HEK293 (cell line): Measurements from ENCODE around the gene MTX1.

Source experiments
- ZNF169 ChIP-seq: fragments of 450-650 bp; formaldehyde crosslinking; IDR thresholded peaks from 2 replicates; pipeline ENCODE4 v1.5.1; 2016; ENCODE audit warnings: missing biosample characterization, missing genetic modification characterization
- ZNF777 ChIP-seq: fragments of 450-650 bp; formaldehyde crosslinking; IDR thresholded peaks from 2 replicates; pipeline ENCODE4 v1.5.1; 2017; ENCODE audit warnings: missing biosample characterization, missing genetic modification characterization, borderline replicate concordance
- TF ChIP-seq, protein P1 (sequence below): fragments of 450-650 bp; formaldehyde crosslinking; IDR thresholded peaks from 2 replicates; pipeline ENCODE4 v1.5.1; 2016; ENCODE audit warnings: missing biosample characterization, missing genetic modification characterization
- TF ChIP-seq, protein P2 (sequence below): fragments of 450-650 bp; formaldehyde crosslinking; IDR thresholded peaks from 2 replicates; pipeline ENCODE4 v1.5.1; 2016; ENCODE audit warnings: missing biosample characterization, missing genetic modification characterization
- TF ChIP-seq, protein P3 (sequence below): fragments of 450-650 bp; formaldehyde crosslinking; IDR thresholded peaks from 2 replicates; pipeline ENCODE4 v1.5.1; 2016; ENCODE audit warnings: missing biosample characterization, missing genetic modification characterization
- TF ChIP-seq, protein P4 (sequence below): fragments of 450-650 bp; formaldehyde crosslinking; IDR thresholded peaks from 2 replicates; pipeline ENCODE4 v1.5.1; 2016; ENCODE audit warnings: missing biosample characterization, missing genetic modification characterization

DNA sequence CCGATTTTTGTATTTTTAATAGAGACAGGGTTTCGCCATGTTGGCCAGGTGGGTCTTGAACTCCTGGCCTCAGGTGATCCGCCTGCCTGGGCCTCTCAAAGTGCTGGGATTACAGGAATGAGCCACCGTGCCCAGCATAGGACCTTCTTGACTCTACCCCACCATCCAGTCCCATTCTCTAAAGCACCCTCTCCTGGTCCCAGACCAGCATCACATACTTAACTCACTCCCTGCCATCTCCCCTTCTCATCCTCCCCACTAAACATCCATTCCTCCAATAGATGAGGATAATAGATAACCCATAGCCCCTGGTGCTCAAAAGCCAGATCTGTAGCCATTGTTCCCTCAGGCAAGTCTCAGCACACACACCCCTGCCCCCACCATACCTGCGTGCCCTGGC is 44.7 kb downstream of the MTX1 start:
- TF ChIP-seq, protein P1, sequence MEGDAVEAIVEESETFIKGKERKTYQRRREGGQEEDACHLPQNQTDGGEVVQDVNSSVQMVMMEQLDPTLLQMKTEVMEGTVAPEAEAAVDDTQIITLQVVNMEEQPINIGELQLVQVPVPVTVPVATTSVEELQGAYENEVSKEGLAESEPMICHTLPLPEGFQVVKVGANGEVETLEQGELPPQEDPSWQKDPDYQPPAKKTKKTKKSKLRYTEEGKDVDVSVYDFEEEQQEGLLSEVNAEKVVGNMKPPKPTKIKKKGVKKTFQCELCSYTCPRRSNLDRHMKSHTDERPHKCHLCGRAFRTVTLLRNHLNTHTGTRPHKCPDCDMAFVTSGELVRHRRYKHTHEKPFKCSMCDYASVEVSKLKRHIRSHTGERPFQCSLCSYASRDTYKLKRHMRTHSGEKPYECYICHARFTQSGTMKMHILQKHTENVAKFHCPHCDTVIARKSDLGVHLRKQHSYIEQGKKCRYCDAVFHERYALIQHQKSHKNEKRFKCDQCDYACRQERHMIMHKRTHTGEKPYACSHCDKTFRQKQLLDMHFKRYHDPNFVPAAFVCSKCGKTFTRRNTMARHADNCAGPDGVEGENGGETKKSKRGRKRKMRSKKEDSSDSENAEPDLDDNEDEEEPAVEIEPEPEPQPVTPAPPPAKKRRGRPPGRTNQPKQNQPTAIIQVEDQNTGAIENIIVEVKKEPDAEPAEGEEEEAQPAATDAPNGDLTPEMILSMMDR: peak; percentile 43
- TF ChIP-seq ZNF169 (tag by site-specific recombination): no peak
- TF ChIP-seq, protein P2, sequence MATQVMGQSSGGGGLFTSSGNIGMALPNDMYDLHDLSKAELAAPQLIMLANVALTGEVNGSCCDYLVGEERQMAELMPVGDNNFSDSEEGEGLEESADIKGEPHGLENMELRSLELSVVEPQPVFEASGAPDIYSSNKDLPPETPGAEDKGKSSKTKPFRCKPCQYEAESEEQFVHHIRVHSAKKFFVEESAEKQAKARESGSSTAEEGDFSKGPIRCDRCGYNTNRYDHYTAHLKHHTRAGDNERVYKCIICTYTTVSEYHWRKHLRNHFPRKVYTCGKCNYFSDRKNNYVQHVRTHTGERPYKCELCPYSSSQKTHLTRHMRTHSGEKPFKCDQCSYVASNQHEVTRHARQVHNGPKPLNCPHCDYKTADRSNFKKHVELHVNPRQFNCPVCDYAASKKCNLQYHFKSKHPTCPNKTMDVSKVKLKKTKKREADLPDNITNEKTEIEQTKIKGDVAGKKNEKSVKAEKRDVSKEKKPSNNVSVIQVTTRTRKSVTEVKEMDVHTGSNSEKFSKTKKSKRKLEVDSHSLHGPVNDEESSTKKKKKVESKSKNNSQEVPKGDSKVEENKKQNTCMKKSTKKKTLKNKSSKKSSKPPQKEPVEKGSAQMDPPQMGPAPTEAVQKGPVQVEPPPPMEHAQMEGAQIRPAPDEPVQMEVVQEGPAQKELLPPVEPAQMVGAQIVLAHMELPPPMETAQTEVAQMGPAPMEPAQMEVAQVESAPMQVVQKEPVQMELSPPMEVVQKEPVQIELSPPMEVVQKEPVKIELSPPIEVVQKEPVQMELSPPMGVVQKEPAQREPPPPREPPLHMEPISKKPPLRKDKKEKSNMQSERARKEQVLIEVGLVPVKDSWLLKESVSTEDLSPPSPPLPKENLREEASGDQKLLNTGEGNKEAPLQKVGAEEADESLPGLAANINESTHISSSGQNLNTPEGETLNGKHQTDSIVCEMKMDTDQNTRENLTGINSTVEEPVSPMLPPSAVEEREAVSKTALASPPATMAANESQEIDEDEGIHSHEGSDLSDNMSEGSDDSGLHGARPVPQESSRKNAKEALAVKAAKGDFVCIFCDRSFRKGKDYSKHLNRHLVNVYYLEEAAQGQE (tag by site-specific recombination): no peak
- no peak for TF ChIP-seq ZNF777 (tag by site-specific recombination)
- TF ChIP-seq, protein P3, sequence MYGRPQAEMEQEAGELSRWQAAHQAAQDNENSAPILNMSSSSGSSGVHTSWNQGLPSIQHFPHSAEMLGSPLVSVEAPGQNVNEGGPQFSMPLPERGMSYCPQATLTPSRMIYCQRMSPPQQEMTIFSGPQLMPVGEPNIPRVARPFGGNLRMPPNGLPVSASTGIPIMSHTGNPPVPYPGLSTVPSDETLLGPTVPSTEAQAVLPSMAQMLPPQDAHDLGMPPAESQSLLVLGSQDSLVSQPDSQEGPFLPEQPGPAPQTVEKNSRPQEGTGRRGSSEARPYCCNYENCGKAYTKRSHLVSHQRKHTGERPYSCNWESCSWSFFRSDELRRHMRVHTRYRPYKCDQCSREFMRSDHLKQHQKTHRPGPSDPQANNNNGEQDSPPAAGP: no peak
- TF ChIP-seq, protein P4, sequence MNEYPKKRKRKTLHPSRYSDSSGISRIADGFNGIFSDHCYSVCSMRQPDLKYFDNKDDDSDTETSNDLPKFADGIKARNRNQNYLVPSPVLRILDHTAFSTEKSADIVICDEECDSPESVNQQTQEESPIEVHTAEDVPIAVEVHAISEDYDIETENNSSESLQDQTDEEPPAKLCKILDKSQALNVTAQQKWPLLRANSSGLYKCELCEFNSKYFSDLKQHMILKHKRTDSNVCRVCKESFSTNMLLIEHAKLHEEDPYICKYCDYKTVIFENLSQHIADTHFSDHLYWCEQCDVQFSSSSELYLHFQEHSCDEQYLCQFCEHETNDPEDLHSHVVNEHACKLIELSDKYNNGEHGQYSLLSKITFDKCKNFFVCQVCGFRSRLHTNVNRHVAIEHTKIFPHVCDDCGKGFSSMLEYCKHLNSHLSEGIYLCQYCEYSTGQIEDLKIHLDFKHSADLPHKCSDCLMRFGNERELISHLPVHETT (tag by site-specific recombination): no peak
